T-helper 1 cell treated with Interleukin-12 subunit alpha and Interleukin-12 subunit beta and Interleukin-4 antibody, amounts not matched to agents 30 μg/mL and 1 μg/mL, for 36 hours (primary cell): Measurements from ENCODE around the gene RNF224.

ENCODE experiments used
- H3K27ac Mint-ChIP-seq: one replicate; pipeline ENCODE4 v1.8.0; 2021; ENCODE audit warnings: mild to moderate bottlenecking, mixed read lengths
- H3K27me3 Mint-ChIP-seq: one replicate; pipeline ENCODE4 v1.8.0; 2021; ENCODE audit warnings: low read depth, mixed read lengths
- H3K36me3 Mint-ChIP-seq: one replicate; pipeline ENCODE4 v1.8.0; 2021; ENCODE audit warnings: low read depth, mixed read lengths
- H3K4me1 Mint-ChIP-seq: one replicate; pipeline ENCODE4 v1.8.0; 2021; ENCODE audit warnings: low read depth, mixed read lengths
- H3K4me3 Mint-ChIP-seq: one replicate; pipeline ENCODE4 v1.8.0; 2021; ENCODE audit warnings: mild to moderate bottlenecking, moderate library complexity, mixed read lengths
- H3K9me3 Mint-ChIP-seq: one replicate; pipeline ENCODE4 v1.8.0; 2021; ENCODE audit warnings: mixed read lengths

Gene RNF224

DNA sequence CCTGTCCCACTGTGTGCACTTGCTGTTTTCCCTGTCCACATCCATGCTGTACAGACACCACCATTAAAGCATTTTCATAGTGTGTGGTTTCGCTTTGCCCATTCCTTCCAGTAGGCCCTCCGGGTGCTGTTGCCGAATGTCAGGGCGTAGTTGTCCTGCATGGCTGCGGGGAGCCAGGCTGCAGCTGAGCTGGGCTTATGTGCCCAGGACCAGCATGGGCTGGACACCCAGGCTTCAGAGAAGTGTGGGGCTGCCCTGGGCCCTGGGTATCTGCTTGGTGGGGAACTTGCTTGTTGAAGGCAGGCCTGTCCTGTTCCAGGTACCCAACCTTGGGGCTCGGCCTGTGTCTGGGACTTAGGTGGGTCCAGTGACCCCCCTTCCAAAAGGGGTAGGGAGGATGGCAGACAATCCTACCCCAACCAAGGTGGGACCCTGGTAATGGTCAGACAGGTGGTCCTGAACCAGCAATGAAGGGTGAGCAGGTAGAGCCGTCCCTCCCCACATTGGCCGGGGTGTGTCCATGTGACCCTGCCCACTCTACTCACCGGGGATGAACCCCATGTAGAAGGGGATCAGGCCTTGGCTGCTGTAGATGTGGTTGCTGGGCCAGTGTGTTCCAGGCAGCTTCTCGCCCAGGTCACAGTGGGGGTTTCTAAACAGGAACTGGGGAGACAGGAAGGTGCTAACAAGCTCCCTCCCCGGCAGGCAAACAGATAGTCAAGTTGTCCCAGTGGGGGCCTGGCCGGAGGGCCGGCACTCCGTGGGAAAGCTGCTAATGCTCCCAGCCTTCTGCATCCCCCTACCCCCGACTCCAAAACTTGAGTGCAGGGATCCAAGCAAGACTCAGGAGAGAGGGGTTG, 16.6 kb downstream of the RNF224 start:
- peak overlapping the region; percentile 52 for H3K27ac Mint-ChIP-seq
- peaks cover 24% of the 10 kb centered on the region for H3K36me3 Mint-ChIP-seq
- H3K4me1 Mint-ChIP-seq: peaks cover 23% of the 10 kb centered on the region
- H3K4me3 Mint-ChIP-seq: peak overlapping the region; percentile 59
- no peaks in the 10 kb centered on the region for H3K9me3 Mint-ChIP-seq
- no peaks in the 10 kb centered on the region for H3K27me3 Mint-ChIP-seq

DNA sequence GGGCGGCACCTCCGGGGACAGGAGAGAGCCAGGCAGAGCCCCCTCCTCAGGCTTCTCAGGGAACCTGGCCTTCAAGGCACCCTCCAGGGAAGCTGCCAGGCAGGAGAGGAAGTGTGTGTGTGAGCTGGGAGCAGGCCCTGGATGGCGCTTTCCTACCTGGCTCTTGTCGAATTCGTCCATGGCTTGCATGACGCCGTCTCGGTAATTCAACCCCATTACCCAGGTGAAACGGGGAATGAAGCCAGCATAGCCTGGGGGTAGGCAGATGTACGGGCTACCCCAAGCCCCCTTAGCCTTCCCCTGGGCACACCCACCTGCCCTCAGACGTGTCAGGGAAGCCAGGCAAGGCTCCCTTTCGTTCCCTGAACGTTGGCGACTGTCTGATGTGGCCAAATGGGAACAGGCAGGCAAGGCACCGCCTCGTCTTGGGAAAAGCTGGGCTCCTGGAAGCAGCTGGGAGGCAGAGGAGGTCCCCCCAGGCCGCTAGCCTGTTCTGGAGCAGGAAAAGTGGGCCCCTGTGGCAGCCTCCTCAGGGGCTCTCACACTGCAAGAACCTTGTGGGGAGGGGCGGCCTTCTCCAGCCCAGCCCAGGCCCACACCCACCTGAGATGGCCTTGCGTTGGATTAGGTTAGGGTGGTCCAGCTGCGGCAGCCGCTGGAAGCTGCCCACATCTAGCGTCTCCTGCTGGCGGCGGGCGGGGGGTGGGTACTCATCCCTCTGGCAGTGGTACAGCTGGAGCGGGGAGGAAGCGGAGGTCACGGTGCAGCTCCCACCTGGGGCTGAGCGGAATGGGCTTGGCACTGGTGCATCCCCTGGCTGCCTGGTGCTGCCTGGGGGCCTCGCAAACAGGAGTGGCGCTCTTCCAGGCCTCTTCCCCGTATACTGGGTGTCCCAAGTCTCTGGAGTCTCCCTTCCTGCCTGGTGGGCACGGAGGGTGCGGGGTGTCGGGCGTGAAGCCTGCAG, 17.5 kb downstream of the RNF224 start:
- H3K36me3 Mint-ChIP-seq: peaks cover 24% of the 10 kb centered on the region
- peaks cover 20% of the 10 kb centered on the region for H3K4me1 Mint-ChIP-seq
- H3K27ac Mint-ChIP-seq: peak overlapping the region; percentile 52
- H3K9me3 Mint-ChIP-seq: no peaks in the 10 kb centered on the region
- H3K4me3 Mint-ChIP-seq: no peak overlapping the region
- no peaks in the 10 kb centered on the region for H3K27me3 Mint-ChIP-seq

DNA sequence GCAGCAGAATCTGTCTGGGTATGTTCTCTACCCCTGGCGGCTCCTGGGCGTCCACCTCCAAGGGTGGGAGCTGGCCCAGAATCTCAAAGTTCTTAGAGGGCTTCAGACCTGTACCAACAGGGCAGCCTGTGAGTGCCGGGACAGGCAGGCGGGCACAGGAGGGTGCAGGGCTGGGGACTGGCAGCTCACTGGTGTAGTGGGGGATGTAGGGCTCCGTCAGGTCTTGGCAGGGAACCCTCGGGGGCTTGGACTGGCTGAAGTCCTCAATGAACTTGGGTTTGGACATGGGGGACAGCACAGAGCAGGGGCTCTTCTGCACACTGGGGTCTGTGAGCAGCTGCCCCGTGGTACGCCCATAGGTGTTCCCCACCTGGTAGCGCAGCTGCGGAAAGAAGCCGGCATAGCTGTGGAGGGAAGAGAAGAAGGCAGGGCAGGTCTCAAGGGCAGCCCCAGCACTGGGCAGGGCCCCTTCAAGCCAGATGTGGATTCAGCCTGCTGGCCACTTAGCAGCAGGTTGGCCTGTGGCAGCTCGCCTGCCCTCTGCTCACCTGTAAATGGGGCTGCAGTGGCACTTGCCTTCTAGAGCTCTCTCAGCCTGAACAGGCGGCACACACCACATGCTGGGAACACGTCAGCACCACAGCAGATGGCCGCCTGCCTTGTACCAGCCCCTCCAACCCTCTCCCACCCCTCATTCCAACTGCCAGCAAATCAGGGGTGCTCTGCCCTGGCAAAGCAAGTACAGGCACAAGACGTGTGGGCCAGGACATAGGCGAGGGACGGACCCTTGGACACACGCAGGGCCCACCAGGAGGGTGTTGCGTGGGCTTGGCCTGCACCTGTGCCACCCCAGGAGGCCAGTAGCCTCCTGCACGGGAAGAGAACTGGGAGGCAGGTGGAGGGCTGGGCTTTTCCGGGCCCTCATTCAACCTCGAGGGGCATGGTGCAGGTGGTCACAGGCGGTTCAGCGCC, 18.4 kb downstream of the RNF224 start:
- no peaks in the 10 kb centered on the region for H3K9me3 Mint-ChIP-seq
- H3K27me3 Mint-ChIP-seq: no peaks in the 10 kb centered on the region
- H3K27ac Mint-ChIP-seq: no peak overlapping the region
- peaks cover 24% of the 10 kb centered on the region for H3K36me3 Mint-ChIP-seq
- H3K4me1 Mint-ChIP-seq: peaks cover 20% of the 10 kb centered on the region
- no peak overlapping the region for H3K4me3 Mint-ChIP-seq

DNA sequence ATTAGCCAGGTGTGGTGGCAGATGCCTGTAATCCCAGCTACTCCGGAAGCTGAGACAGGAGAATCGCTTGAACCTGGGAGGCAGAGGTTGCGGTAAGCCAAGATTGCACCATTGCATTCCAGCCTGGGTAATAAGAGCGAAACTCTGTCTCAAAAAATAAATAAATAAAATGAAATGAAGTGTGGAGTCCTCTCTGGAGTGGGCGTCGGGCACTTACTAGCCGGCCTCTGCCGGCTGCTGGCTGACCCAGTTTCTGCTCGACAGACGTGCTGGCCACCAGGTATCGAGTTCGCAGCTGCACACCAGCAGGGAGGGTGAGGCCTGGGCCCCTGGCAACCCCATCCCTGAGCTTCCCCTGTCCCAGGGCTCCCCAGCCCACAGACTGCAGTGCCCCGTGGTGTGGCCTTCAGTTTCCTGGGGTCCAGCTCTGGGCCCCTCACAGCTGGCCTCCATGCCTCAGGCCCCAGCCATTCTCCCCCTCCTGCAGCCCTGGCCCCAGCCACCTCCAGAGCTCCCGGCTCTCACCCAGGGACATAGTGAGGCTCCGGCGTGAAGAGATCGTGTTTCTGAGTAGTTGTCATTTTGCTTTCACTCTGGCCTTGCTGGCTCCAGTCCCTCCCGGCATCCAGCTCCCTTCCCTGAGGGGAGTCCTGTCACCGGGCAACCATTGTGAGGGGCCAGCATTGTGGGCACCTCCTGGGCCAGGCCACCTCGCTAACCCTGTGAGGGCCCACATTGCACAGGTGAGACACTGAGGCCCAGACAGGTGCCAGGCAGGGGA, 20.0 kb downstream of the RNF224 start:
- Mint-ChIP-seq H3K36me3 (peaks cover 18% of the 10 kb centered on the region), H3K27me3 (no peaks in the 10 kb centered on the region), H3K4me1 (peaks cover 19% of the 10 kb centered on the region), H3K9me3 (no peaks in the 10 kb centered on the region), H3K27ac (no peak overlapping the region), H3K4me3 (no peak overlapping the region)

DNA sequence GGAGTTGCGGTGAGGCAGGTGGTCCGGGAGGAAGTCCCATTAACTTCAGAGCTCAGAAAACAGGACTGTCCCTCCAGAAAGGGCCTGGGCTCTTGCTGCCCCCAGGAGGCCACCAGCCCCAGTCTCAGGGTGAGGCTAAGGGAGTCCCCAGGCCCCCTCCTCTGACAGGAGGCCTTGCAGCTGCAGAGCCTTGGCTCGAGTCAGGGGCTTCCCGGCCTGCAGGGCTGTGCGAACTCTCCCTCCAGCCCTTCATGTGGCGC, 20.5 kb downstream of the RNF224 start:
- H3K4me3 Mint-ChIP-seq: no peak overlapping the region
- H3K9me3 Mint-ChIP-seq: no peaks in the 10 kb centered on the region
- peaks cover 13% of the 10 kb centered on the region for H3K4me1 Mint-ChIP-seq
- peaks cover 12% of the 10 kb centered on the region for H3K36me3 Mint-ChIP-seq
- H3K27ac Mint-ChIP-seq: no peak overlapping the region
- H3K27me3 Mint-ChIP-seq: no peaks in the 10 kb centered on the region

DNA sequence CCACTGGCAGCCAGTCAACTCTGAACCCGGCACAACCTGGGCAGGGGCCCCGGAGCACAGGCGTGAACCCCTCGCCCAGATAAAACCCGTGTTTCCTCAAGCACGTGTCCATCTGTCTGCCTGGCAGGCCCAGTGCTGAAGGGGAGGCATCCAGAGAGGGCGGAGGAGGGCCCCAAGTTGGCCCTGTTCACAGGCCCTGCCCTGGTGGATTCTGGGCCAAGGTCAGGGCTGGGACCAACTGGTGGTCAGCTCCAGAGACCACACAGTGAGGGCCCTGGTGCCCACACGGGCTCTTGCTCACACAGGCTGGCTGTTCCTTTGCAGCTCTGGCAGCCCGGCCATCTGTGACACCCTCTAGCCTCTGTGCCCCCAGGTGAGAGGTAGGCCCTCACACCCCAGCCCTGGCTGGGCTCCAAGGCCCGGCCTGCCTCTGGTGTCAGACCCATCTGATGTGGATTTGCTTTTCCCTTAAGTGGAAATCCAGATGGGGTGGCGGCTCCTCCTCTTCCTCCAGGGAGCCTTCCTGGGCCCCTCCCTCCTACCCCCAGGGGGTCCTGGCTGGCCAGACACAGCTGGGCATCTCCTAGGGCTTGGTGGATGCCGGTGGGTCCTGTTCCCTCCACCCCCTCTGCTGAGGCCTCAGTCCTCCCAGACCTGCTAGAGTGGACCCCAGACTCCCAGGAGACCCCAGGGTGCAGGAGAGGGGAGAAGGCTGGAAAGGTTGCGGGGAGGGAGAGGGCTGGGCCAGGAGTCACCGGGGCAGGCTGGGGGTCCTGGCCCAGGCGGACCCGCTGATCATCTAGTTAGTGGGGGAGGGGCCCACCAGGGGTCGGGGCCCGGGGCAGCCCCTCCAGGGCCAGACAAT, 23.3 kb downstream of the RNF224 start:
- H3K36me3 Mint-ChIP-seq: no peaks in the 10 kb centered on the region
- no peaks in the 10 kb centered on the region for H3K27me3 Mint-ChIP-seq
- no peak overlapping the region for H3K4me3 Mint-ChIP-seq
- H3K4me1 Mint-ChIP-seq: peaks cover 5% of the 10 kb centered on the region
- H3K27ac Mint-ChIP-seq: no peak overlapping the region
- H3K9me3 Mint-ChIP-seq: no peaks in the 10 kb centered on the region

DNA sequence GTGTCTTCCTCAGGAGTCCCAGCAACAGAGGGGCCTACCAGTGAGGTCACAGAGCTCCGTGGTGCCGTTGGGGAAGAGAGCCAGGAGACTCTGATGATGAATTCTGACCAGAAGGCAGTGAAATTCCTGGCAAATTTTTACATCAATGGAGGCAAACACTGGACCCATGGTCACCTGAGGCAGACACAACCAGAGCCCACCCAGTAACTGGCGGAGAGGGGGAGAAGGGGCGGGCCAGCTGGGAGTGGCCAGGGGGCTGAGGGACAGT, 23.8 kb downstream of the RNF224 start, which contains the start of gene STPG3:
TSS of gene STPG3 (plus strand) at position 93 of the 268 bp plus-strand sequence. CDS start at position 94, 1 bp downstream.
- Mint-ChIP-seq H3K27me3 (no peaks in the 10 kb centered on the region), H3K27ac (no peak within 1 kb of the TSS), H3K36me3 (no peaks in the 10 kb centered on the region), H3K4me3 (no peak within 1 kb of the TSS), H3K4me1 (peaks cover 5% of the 10 kb centered on the region), H3K9me3 (no peaks in the 10 kb centered on the region)

DNA sequence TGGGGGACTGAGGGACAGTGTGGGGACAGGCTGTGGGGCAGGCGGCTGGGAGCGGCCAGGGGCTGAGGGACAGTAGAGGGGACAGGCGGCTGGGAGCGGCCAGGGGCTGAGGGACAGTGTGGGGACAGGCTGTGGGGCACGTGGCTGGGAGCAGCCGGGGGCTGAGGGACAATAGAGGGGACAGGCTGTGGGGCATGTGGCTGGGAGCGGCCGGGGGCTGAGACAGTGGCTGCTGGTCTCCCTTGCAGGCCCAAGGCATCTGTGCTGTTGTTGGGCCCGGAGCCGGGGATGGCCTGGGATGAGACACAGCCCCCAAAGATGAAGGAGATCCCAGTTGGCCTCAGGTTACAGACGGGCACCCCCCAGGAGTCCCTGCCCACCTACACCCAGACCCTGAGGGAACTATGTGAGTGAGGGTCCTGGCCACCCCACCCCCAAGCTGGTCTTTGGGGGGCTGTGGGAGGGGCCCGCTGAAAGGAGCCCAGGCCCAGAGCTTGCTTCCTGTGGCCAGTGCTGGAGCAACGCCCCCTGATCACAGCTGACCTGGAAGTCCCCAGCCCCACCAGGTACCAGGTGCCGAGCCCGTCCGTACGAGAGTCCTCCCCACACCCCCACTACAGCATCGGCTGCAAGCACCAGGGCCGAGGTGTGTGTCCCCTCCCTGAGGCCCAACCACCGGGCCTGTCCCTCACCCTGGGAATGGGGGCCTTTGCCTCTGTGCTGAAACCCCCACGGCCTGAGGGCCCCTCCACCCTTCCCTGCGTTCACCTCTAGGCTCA, 24.4 kb downstream of the RNF224 start:
- no peak overlapping the region for H3K4me3 Mint-ChIP-seq
- H3K9me3 Mint-ChIP-seq: no peaks in the 10 kb centered on the region
- H3K4me1 Mint-ChIP-seq: peaks cover 9% of the 10 kb centered on the region
- no peak overlapping the region for H3K27ac Mint-ChIP-seq
- H3K27me3 Mint-ChIP-seq: no peaks in the 10 kb centered on the region
- no peaks in the 10 kb centered on the region for H3K36me3 Mint-ChIP-seq

DNA sequence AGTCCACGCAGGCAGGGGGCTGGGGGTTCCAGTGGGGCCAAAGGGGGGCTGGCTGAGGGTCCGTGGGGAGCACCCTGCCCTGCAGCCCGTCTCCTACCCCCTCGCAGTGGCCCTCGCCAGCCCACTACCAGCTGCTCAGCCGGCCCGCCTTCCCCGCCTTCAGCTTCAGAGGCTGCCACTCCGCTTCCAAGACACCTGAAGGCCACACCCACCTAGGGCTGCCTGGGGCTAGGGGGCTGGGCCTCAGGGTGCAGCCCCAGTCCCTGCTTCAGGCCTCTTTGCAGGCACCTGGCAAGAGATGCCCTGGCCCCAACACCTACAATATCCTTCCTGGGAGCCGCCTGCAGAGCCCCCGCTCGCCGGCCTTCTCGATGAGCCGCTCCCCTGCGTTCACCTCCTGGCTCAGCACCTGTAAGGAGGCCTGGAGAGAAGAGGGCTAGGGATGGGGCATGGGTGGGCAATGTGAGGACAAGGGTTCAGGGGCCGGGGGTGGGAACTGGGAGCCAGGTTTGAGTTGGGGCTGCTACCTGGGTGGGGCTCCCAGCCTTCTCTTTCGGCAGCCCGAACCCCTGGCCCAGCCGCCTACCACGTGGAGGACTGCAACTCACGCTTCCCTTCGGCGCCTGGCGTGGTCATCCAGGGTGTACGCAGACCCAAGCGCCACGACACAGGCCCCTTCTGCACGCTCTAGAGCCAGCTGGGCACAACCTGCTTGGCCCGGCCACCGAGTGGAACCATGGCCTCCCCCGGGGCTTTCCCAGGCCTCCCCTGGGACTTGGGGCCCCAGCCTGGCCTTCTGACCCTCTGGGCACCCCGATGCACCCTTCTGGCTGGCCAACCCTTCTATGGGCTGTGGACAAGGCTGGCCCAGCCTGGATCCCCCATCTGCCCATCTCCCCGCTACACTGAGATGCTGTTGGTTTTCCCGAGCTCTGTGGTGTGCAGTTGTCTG, 25.5 kb downstream of the RNF224 start:
- Mint-ChIP-seq H3K27me3 (no peaks in the 10 kb centered on the region), H3K36me3 (no peaks in the 10 kb centered on the region), H3K9me3 (no peaks in the 10 kb centered on the region), H3K4me3 (no peak overlapping the region), H3K27ac (no peak overlapping the region), H3K4me1 (peaks cover 10% of the 10 kb centered on the region)

DNA sequence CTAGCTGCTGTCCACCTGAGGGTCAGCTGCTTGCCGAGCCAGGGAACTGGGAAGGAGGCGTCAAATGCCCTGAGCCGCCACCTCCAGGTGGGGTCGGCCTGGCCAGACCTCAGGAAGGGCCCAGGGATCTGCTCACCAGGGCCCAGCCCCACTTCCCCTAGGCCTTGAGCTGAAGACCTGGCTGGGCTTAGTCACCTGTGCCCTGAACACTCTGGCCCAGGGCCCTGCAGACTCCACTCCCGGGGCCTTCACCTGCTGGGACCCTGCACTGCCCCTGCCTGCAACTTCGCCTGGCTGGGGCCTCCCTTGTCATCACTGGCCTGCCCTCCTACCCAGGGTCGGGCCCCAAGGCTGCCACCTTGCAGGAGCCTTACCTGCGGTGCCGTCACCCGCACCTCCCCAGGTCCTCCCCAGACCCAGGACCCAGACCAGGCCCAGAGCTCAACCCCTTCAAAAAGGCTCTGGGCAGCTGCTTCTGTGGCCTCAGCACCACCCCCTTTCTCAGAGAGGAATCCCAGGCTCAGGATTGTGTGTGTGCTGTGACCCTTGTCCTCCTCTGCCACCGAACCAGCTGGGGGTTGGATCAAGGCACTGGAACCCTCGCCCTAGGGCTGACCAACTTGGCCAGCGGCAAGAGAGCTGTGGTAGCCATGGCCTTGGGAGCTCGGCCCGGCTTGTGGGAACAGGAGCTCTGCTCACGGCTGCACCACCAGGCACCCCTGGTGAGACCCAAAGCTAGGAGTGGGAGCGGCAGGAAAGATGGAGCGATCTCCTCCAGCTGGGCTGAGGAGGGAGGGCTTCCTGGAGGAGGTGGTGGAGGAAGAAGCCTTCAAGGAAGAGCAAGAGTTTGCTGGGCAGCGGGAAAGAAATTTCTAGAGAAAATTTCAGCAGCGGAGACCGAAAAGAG, 26.7 kb downstream of the RNF224 start:
- no peaks in the 10 kb centered on the region for H3K36me3 Mint-ChIP-seq
- H3K27ac Mint-ChIP-seq: peak overlapping the region; percentile 80
- H3K4me1 Mint-ChIP-seq: peaks cover 10% of the 10 kb centered on the region
- no peaks in the 10 kb centered on the region for H3K27me3 Mint-ChIP-seq
- peak overlapping the region; percentile 89 for H3K4me3 Mint-ChIP-seq
- no peaks in the 10 kb centered on the region for H3K9me3 Mint-ChIP-seq
